Measurements from ENCODE around the gene JUP. TPM values are rescaled to one million over a fixed set of nuclear protein-coding genes. Genes with fewer than 3 reads are reported as not detected.

The JUP gene
- polyA plus RNA-seq, 1 of the 3 experiments (the other 2 are of a cell fraction): 13.0 TPM

- peaks cover 12 to 31% of the 10 kb centered on the region in 2 experiments for H3K4me1 ChIP-seq (ENCODE audit: control insufficient read depth in 1 of 2, insufficient read depth in 2 of 2, low read depth in 1 of 2, low read length in 1 of 2)
- H3K4me3 ChIP-seq (ENCODE audit: low read depth in 2 of 2, low read length in 1 of 2): no peak overlapping the region
- no peak overlapping the region for H2AFZ ChIP-seq (ENCODE audit: low read depth)
- H3K4me2 ChIP-seq: no peak overlapping the region
- ChIA-PET POLR2A (no interaction called here), CTCF (interaction anchor here (1.3 to 5.0 kb wide), 3 partner anchors 10 to 80 kb away, joined by 4 to 35 read pairs (median 23); partner anchors contain the start of gene JUP)
- 76% methylated on average over 9 of the region's 12 CpGs for WGBS (ENCODE audit: low lambda C conversion rate)
- H3K36me3 ChIP-seq (replicated peaks in 1 of 2; ENCODE audit: control insufficient read depth in 1 of 2, insufficient read depth in 2 of 2, low read length in 1 of 2): no peaks in the 10 kb centered on the region
- TF ChIP-seq RFX5 (IDR thresholded peaks at IDR 0.05; ENCODE audit: low read length) (no peak), TCF12 (IDR thresholded peaks at IDR 0.05) (no peak), RAD21 (IDR thresholded peaks at IDR 0.05; ENCODE audit: low read length) (no peak), TAF1 (IDR thresholded peaks at IDR 0.05; ENCODE audit: borderline replicate concordance, low read depth, low read length) (no peak), EP300 (IDR thresholded peaks at IDR 0.05; ENCODE audit: borderline replicate concordance in 1 of 2, low read depth in 1 of 2, low read length in 1 of 2) (no peak), MEF2A (IDR thresholded peaks at IDR 0.05; ENCODE audit: borderline replicate concordance, low read depth) (no peak), GABPA (IDR thresholded peaks at IDR 0.05; ENCODE audit: low read depth) (no peak), TEAD4 (IDR thresholded peaks at IDR 0.05; ENCODE audit: borderline replicate concordance, insufficient read depth) (no peak), CHD2 (IDR thresholded peaks at IDR 0.05; ENCODE audit: low read length, partially characterized antibody) (no peak), FOSL2 (IDR thresholded peaks at IDR 0.05; ENCODE audit: borderline replicate concordance, low read depth) (no peak), NRF1 (IDR thresholded peaks at IDR 0.05; ENCODE audit: low read depth, low read length) (no peak), RXRA (IDR thresholded peaks at IDR 0.05; ENCODE audit: borderline replicate concordance, low read depth) (no peak)
- TF ChIP-seq, protein P1, sequence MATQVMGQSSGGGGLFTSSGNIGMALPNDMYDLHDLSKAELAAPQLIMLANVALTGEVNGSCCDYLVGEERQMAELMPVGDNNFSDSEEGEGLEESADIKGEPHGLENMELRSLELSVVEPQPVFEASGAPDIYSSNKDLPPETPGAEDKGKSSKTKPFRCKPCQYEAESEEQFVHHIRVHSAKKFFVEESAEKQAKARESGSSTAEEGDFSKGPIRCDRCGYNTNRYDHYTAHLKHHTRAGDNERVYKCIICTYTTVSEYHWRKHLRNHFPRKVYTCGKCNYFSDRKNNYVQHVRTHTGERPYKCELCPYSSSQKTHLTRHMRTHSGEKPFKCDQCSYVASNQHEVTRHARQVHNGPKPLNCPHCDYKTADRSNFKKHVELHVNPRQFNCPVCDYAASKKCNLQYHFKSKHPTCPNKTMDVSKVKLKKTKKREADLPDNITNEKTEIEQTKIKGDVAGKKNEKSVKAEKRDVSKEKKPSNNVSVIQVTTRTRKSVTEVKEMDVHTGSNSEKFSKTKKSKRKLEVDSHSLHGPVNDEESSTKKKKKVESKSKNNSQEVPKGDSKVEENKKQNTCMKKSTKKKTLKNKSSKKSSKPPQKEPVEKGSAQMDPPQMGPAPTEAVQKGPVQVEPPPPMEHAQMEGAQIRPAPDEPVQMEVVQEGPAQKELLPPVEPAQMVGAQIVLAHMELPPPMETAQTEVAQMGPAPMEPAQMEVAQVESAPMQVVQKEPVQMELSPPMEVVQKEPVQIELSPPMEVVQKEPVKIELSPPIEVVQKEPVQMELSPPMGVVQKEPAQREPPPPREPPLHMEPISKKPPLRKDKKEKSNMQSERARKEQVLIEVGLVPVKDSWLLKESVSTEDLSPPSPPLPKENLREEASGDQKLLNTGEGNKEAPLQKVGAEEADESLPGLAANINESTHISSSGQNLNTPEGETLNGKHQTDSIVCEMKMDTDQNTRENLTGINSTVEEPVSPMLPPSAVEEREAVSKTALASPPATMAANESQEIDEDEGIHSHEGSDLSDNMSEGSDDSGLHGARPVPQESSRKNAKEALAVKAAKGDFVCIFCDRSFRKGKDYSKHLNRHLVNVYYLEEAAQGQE (IDR thresholded peaks at IDR 0.05; ENCODE audit: low read depth, low read length): no peak
- TF ChIP-seq, protein P2, sequence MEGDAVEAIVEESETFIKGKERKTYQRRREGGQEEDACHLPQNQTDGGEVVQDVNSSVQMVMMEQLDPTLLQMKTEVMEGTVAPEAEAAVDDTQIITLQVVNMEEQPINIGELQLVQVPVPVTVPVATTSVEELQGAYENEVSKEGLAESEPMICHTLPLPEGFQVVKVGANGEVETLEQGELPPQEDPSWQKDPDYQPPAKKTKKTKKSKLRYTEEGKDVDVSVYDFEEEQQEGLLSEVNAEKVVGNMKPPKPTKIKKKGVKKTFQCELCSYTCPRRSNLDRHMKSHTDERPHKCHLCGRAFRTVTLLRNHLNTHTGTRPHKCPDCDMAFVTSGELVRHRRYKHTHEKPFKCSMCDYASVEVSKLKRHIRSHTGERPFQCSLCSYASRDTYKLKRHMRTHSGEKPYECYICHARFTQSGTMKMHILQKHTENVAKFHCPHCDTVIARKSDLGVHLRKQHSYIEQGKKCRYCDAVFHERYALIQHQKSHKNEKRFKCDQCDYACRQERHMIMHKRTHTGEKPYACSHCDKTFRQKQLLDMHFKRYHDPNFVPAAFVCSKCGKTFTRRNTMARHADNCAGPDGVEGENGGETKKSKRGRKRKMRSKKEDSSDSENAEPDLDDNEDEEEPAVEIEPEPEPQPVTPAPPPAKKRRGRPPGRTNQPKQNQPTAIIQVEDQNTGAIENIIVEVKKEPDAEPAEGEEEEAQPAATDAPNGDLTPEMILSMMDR (IDR thresholded peaks at IDR 0.05): no peak
- no peak overlapping the region; a peak in 1 of 4 replicates for H3K27ac ChIP-seq (ENCODE audit: low read depth in 2 of 2, low read length in 1 of 2)
- H3K9me3 ChIP-seq: no peaks in the 10 kb centered on the region
- H4K20me1 ChIP-seq (ENCODE audit: insufficient read depth): peaks cover 6% of the 10 kb centered on the region; the same call in 1 of the 2 replicates
- DNase-seq: no peak
- H3K79me2 ChIP-seq (ENCODE audit: insufficient read depth): no peaks in the 10 kb centered on the region
- peaks cover 21% of the 10 kb centered on the region for H3F3A ChIP-seq (replicated peaks; ENCODE audit: insufficient read depth)
- no peak overlapping the region for H3K9ac ChIP-seq
- no peaks in the 10 kb centered on the region for H3K9me2 ChIP-seq
- no peaks in the 10 kb centered on the region for H3K27me3 ChIP-seq (ENCODE audit: insufficient read depth)
Measured at GRCh38 chr17:41775394-41776226, 10.9 kb downstream of the JUP start.
